ENCODE data around the gene CETN3.

CETN3 gene

GRCh38 chr5:90402521-90403255 is 6.9 kb downstream of the CETN3 start:
- no peak for DNase-seq (ENCODE audit: low read depth)
- no peak overlapping the region for H3K4me3 ChIP-seq (ENCODE audit: low read depth, low read length)
- TF ChIP-seq CTCF (IDR thresholded peaks at IDR 0.05; ENCODE audit: insufficient read depth, low read depth, low read length, missing control alignments), result no peak

- no peak for DNase-seq (ENCODE audit: low read depth)
- TF ChIP-seq CTCF (IDR thresholded peaks at IDR 0.05; ENCODE audit: insufficient read depth, low read depth, low read length, missing control alignments), result no peak
- H3K4me3 ChIP-seq (ENCODE audit: low read depth, low read length), result no peak overlapping the region
These were observed 10.3 kb downstream of the CETN3 start for GRCh38 chr5:90399251-90399650.

GRCh38 chr5:90398726-90399125 is 10.8 kb downstream of the CETN3 start:
- DNase-seq (ENCODE audit: low read depth), result no peak
- no peak overlapping the region for H3K4me3 ChIP-seq (ENCODE audit: low read depth, low read length)
- TF ChIP-seq CTCF (IDR thresholded peaks at IDR 0.05; ENCODE audit: insufficient read depth, low read depth, low read length, missing control alignments), result no peak

- TF ChIP-seq CTCF (IDR thresholded peaks at IDR 0.05; ENCODE audit: insufficient read depth, low read depth, low read length, missing control alignments), result no peak
- no peak for DNase-seq (ENCODE audit: low read depth)
- H3K4me3 ChIP-seq (ENCODE audit: low read depth, low read length), result no peak overlapping the region
These were observed 14.6 kb downstream of the CETN3 start for GRCh38 chr5:90395005-90395404.

- DNase-seq (ENCODE audit: low read depth), result no peak
- no peak overlapping the region for H3K4me3 ChIP-seq (ENCODE audit: low read depth, low read length)
- no peak for TF ChIP-seq CTCF (IDR thresholded peaks at IDR 0.05; ENCODE audit: insufficient read depth, low read depth, low read length, missing control alignments)
These were observed 18.6 kb downstream of the CETN3 start for GRCh38 chr5:90390928-90391327.

GRCh38 chr5:90390326-90390725 is 19.2 kb downstream of the CETN3 start:
- H3K4me3 ChIP-seq (ENCODE audit: low read depth, low read length), result no peak overlapping the region
- TF ChIP-seq CTCF (IDR thresholded peaks at IDR 0.05; ENCODE audit: insufficient read depth, low read depth, low read length, missing control alignments), result no peak
- no peak for DNase-seq (ENCODE audit: low read depth)

- TF ChIP-seq CTCF (IDR thresholded peaks at IDR 0.05; ENCODE audit: insufficient read depth, low read depth, low read length, missing control alignments), result no peak
- no peak overlapping the region for H3K4me3 ChIP-seq (ENCODE audit: low read depth, low read length)
- no peak for DNase-seq (ENCODE audit: low read depth)
These were observed 22.0 kb downstream of the CETN3 start for GRCh38 chr5:90387508-90387907.

Data from GM12865 (cell line).